ENCODE measurements around the gene PCDHGA1. TPM values are rescaled to one million over a fixed set of nuclear protein-coding genes. Genes with fewer than 3 reads are reported as not detected.
"Not testable (repeated sequence)": the region's sequence is repeated elsewhere in the genome, so short reads cannot be mapped to it uniquely, and the experiment has no call there.

PCDHGA1 gene
- total RNA-seq, 4 donors from 2014 or later: 0.12 to 2.2 (median 0.59) TPM

- no peak for ATAC-seq (ENCODE audit: low FRiP score)
- DNase-seq (ENCODE audit: low spot score): no peak
- TF ChIP-seq CTCF (IDR thresholded peaks at IDR 0.05): no peak
These were observed 68.3 kb downstream of the PCDHGA1 start for GRCh38 chr5:141398608-141399007.

DNA sequence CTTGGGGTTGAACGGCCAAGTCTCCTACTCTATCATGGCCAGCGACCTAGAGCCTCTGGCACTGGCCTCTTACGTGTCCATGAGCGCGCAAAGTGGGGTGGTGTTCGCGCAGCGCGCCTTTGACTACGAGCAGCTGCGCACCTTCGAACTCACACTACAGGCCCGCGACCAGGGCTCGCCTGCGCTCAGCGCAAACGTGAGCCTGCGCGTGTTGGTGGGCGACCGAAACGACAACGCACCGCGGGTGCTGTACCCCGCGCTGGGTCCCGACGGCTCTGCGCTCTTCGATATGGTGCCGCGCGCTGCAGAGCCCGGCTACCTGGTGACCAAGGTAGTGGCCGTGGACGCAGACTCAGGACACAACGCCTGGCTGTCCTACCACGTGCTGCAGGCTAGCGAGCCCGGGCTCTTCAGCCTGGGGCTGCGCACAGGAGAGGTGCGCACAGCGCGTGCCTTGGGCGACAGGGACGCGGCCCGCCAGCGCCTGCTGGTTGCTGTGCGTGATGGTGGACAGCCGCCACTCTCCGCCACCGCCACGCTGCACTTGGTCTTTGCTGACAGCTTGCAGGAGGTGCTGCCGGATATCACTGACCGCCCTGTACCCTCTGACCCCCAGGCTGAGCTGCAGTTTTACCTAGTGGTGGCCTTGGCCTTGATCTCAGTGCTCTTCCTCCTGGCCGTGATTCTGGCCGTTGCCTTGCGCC lies 69.4 kb downstream of the PCDHGA1 start:
- TF ChIP-seq CTCF (IDR thresholded peaks at IDR 0.05): no peak
- ATAC-seq (ENCODE audit: low FRiP score) (no peak), DNase-seq (ENCODE audit: low spot score) (no peak)

DNA sequence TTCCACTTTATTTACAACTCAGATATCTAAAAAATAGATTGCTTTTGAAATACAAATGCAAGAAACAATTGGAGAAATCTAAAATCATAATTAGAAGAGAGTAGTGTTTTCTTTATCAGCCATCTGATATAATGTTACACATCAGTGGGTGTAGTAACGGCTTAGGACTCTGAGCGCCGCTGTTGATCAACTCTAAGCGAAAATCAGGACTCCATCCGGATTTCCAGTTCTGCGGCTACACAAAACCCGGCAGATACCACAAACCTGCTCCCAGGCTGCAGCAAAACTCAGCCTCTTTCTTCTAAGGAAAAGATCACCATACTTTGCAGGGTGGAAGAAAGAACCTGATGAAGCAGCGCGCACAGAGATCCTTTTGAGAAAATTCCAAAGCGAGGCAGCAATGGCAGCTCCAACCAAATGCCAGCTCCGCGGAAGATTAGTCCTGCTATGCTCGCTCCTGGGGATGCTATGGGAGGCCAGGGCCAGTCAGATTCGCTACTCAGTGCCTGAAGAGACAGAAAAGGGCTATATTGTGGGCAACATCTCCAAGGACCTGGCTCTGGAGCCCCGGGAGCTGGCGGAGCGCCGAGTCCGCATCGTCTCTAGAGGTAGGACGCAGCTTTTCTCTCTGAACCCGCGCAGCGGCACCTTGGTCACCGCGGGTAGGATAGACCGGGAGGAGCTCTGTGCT lies 72.4 kb downstream of the PCDHGA1 start, which contains the start of gene PCDHGA9:
PCDHGA9 (plus strand) TSS at position 226 of the 691 bp plus-strand sequence; CDS start at position 401, 175 bp downstream.
- ATAC-seq (ENCODE audit: low FRiP score): no peak
- no peak for DNase-seq (ENCODE audit: low spot score)
- no peak for TF ChIP-seq CTCF (IDR thresholded peaks at IDR 0.05)

- no peak for ATAC-seq (ENCODE audit: low FRiP score)
- no peak for TF ChIP-seq CTCF (IDR thresholded peaks at IDR 0.05)
- no peak for DNase-seq (ENCODE audit: low spot score)
These were observed 73.1 kb downstream of the PCDHGA1 start for GRCh38 chr5:141403387-141403786.

DNA sequence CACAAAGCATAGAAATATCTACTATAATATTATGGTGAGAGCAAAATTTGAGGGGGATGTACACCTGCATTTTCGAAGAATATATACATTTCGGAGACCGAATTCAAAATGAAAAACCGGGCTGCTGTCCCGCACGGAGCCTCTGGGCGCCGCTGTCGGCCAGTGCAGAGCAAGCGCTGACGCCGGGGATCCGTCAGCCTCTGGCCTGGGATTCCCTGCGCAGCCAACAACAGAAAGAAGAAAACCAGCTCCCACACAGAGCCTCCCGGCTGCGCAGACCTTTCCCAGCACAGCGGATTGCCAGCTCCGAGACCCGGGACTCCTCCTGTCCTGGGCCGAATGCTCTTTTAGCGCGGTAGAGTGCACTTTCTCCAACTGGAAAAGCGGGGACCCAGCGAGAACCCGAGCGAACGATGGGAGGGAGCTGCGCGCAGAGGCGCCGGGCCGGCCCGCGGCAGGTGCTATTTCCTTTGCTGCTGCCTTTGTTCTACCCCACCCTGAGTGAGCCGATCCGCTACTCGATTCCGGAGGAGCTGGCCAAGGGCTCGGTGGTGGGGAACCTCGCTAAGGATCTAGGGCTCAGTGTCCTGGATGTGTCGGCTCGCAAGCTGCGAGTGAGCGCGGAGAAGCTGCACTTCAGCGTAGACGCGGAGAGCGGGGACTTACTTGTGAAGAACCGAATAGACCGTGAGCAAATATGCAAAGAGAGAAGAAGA lies 77.6 kb downstream of the PCDHGA1 start, which contains the start of gene PCDHGB6:
PCDHGB6 (plus strand) TSS at position 232 of the 716 bp plus-strand sequence; CDS start at position 414, 182 bp downstream.
- ATAC-seq (ENCODE audit: low FRiP score); DNase-seq (ENCODE audit: low spot score): not testable (repeated sequence)

- DNase-seq (ENCODE audit: low spot score) (no peak), ATAC-seq (ENCODE audit: low FRiP score) (no peak)
- no peak for TF ChIP-seq CTCF (IDR thresholded peaks at IDR 0.05)
These were observed 79.4 kb downstream of the PCDHGA1 start for GRCh38 chr5:141409598-141410306.

- no peak for TF ChIP-seq CTCF (IDR thresholded peaks at IDR 0.05)
- ATAC-seq (ENCODE audit: low FRiP score) (no peak), DNase-seq (ENCODE audit: low spot score) (no peak)
These were observed 81.3 kb downstream of the PCDHGA1 start for GRCh38 chr5:141411575-141411974.

Data from omental fat pad (tissue), 4 donors.